C1 segment of cervical spinal cord (tissue), 14 donors: ENCODE data around the gene RNF223.
A peak's percentile ranks its signal among the peaks of the same experiment; 100 is the strongest.
"Not testable (repeated sequence)": the region's sequence is repeated elsewhere in the genome, so short reads cannot be mapped to it uniquely, and the experiment has no call there.

Source experiments
- DNase-seq, 14 donors: peaks; one replicate each; lab custom pipeline; 2025; lab: John Stamatoyannopoulos, UW

RNF223 gene

DNA sequence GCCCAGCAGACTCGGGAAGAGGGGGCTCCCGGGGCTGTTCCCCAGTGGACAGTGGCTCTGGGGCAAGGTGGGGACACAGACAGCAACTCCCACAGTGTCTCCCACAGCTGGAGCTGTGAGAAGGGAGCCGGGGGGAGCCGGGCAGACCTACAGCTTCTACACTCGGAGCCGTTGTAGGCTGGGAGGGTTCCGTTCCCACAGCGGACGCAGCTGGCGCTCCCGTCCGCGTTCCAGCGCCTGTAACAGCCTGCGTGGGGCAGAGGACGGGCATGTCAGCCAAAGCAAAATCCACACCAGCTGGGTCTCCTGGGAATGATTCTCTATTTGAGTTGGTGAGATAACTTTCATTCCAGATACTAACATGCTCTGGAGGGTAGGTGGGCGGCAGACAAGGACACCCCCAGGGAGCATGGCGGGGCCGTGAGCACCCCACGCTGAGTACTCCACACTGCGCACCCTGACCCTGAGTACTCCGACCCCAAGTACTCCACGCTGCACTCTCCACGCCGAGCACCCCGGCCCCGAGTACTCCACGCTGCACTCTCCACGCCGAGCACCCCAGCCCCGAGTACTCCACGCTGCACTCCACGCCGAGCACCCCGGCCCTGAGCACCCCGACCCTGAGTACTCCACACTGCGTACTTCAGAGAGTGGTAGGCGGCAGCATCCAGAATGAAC, 13.4 kb upstream of the RNF223 start:
- DNase-seq = no peak

GRCh38 chr1:1086911-1087341, 12.8 kb upstream of the RNF223 start:
- no peak for DNase-seq

- no peak for DNase-seq
Measured at GRCh38 chr1:1085911-1086841, 12.1 kb upstream of the RNF223 start.

GRCh38 chr1:1085171-1085841, 11.2 kb upstream of the RNF223 start:
- DNase-seq = no peak

GRCh38 chr1:1084372-1085170, 10.5 kb upstream of the RNF223 start:
- DNase-seq = no peak

DNA sequence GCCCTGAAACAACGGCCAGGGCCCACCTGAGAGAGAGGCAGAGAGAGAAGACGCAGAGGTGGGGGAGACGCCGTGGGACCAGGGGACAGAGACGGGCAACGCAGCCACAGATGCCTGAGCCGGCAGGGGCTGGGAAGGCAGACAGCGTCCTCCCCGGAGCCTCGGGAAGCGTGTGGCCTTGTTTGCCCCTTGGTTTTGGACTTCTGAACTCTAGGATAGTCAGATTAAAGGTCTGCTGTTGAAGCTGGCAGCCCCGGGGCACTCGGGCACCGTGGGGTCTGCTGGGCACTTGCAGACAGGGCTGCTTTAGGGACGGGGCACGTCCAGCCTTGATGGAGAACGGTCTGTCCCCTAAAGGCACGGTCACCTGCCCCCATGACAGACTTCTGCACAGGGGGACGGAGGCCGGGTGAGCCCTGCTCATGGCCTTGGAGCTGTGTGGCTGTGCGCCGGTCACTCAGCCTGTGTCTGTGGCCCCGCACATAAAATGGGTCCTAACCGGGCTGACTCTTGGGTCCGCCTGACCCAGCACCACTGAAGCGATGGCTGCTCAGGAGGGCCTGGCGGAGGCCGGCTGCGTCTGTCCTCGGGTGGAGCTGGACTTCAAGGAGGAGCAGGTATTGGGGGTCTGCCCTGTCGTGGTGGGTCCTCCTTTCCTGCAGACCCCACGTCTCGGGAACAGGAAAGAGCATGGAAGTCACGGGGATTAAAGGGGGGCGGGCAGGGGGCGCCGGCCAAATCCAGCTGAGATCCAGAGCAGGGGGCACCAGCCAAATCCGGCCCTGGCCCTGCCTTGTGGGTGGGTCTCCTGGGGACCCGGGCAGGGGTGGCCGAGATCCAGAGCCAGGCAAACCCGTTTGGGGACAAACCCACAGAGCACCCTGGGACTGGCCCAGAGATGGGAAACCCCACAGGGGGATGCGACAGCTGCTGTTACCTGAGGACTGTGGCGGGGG, 9.6 kb upstream of the RNF223 start:
- DNase-seq = no peak

GRCh38 chr1:1082776-1083415, 8.8 kb upstream of the RNF223 start:
- DNase-seq = no peak

DNA sequence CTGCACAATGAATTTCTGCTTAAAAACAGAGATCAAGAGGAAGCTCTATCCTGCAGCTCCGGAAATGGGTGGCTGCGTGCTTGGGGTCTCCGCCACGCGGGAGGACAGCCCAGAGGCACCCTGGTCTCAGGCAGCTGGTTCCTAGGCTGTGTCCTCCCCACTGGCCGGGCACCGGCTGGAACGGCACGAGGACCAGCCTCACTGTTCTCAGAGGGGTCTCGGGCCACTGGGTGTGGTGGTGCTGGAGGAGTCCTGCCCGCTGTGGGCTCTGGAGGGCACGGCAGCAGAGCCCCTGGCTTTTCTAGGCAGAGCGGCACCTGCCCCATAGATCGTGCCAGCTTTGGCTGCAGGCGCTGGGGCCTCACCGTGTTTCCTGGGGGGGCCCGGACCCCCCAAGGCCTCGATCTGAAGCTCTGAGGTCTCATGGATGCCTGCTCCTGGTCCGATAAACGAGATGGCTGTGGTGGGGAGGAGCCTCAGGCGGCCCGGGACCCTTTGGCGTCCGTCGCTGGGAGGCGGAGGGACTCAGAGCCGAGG, 8.2 kb upstream of the RNF223 start:
- DNase-seq = no peak

DNA sequence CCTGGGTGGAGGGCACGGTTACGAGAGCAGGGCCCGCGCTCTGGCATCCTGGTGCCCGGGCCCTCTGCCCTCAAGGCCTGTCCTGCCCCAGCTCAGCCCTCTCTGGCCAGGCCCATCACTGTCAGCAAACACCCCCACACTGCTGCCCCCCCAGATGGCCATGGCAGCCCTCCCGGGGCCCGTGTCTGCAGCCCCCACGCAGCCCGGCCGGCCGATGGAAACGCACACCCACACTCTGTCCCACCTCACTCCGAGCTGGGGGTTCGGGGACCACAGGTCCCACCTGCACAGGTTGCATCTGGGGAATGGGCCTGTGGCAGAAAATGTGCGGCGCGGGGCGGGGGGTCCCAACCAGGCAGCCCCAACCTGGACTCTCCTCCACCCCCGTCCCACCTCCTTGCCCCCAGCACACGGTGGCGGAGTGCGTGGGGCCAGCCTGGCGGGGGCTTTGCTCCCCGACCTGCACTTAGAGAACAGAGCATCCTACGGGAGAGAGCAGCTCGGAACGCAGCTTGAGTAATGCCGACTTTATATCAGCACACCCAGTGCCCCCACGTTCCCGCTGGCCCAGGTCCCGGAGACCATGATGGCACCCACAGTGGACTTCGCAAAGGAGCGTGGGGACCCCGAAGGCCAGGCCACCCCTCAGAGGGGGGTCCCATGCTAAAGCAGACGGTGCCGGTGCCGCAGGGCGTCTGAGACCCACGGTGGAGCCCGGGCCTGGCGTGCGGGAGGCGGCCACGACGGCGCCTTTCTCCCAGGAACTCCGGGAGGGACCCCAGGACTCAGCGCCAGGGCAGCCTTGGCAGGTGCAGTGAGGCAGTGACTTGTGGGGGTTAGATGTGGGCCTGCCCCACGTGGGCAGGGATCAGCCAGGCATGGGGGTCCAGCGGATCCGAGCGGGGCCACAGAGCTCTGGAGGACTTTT, 7.5 kb upstream of the RNF223 start:
- DNase-seq = no peak

- no peak for DNase-seq
Measured at GRCh38 chr1:1080951-1081310, 6.8 kb upstream of the RNF223 start.

DNA sequence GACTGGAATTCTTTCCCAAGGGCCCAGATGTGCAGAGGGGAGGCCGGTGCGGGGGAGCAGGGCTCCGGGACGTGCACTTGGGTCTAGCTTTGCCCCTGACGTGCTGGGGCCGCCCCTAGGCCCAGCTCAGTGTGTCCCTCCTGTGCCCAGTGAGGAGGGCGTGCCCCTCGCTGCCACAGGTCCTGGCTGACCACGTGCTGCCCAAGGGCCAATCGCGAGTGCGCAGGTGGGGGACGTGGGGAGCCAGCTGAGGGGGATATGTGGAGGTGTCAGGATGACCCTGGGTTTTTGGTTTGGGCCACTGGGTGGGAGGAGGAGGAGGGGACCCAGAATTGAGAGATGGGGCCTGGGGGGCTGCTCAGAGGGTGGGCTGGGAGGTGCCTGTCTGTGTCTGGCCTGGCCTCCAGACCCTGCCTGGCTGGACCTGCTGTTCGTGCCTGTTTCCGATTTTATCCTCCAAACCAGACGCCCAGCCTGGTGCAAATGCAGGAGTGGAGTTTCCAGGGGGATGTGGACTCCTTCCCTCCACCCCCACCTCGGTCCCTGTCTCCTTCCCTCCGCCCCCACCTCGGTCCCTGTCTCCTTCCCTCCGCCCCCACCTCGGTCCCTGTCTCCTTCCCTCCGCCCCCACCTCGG, 6.1 kb upstream of the RNF223 start:
- peak in 6 of 14 donors; percentile 8 to 45 (median 13) for DNase-seq

GRCh38 chr1:1079408-1080121, 5.5 kb upstream of the RNF223 start:
- DNase-seq = no peak

GRCh38 chr1:1077396-1077795, 3.3 kb upstream of the RNF223 start:
- not testable (repeated sequence) for DNase-seq

- DNase-seq = no peak
Measured at GRCh38 chr1:1075148-1075935, 1.2 kb upstream of the RNF223 start.

DNA sequence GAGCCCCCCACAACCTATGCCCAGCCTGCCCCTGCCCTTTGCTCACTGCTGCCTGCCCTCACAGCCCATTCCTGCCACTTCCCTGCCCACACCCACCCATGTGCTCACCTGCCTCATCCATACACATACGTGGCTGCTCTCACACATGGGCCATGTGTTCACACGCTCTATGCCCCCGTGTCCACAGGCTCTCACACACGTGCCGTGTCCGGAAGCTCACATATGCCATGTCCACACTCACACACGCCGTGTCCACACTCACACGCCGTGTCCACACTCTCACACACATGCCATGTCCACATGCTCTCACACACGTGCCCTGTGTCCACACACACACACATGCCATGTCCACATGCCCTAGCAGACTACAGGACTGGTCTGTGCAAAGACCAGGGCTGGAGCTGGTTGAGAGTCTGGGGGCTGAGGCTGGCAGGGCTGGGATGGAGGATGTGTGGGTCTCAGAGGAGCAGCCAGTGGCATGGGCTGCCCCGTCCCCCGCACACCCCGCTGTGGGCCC, 583 bp upstream of the RNF223 start:
- no peak for DNase-seq
